ENCODE data around the gene TCERG1. TPM values are rescaled to one million over a fixed set of nuclear protein-coding genes. Genes with fewer than 3 reads are reported as not detected.

The TCERG1 gene
- total RNA-seq: 10 to 100 TPM; 40.5 to 70.1 (median 48.5) TPM
- 10 to 100 TPM; 23.6 to 39.5 TPM for polyA plus RNA-seq
- long read RNA-seq, donor 1, partial matches to known transcripts: 33 of 44 reads
- long read RNA-seq, donor 1, other reads (novel, unspliced or antisense): 7 of 44 reads
- long read RNA-seq, donor 2, partial matches to known transcripts: 29 of 36 reads
- long read RNA-seq, donor 2, other reads (novel, unspliced or antisense): 0 of 36 reads
- long read RNA-seq, donor 3, full-length matches to known transcripts: 13 of 28 reads
- long read RNA-seq, donor 3, partial matches to known transcripts: 4 of 28 reads
- long read RNA-seq, donor 3, other reads (novel, unspliced or antisense): 11 of 28 reads

DNA sequence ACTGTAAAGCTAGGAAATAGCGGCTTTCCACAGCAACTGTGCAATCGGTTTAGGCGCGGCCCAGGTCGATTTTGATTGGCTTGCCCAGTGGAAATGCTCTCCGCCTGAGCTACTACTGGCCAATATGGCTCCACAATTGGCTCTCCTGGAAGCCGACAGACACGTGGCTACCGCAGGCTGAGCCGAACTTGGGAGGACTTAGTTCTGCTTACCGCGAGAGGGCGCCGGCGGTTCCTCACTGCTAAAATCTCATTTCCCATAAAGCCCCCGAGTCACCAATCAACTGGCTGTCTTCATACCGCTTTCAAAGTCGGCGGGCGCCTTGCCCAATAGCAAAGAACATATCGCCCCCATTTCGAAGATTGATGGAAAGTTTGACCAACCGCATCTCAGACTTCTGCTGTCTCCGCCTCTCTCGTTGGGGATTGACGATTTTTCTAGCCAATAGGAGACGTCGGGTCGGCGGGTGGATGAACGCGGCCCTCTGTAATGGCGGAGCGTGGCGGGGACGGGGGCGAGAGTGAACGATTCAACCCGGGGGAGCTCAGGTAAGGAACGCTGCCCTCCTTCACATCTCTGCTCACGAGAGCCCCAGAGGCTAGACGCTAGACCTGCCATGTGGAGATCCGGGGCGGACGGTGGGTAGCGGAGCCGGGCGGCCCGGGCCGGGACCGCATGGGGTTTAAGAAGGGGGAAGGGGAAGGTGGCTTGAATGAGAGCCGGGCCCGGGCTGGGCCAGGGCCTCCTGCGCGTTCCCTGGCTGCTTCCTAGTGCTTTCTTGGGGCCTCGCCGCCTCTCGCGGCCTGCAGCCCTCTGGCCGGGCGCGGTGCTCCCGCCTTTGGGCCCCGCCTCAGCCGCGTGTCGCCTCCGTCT is at the start of gene TCERG1:
TCERG1 (plus strand) TSS at position 473 of the 873 bp plus-strand sequence; CDS start at position 490, 17 bp downstream.
- H3K27me3 ChIP-seq: no peaks in the 10 kb centered on the region
- H3K27ac ChIP-seq: peak within 1 kb of the TSS; percentile 64 to 71
- no peaks in the 10 kb centered on the region for H3K36me3 ChIP-seq
- peak; percentile 98 to 100 (median 99) for DNase-seq
- peaks cover 4% of the 10 kb centered on the region for H3K4me1 ChIP-seq (ENCODE audit: insufficient read depth)
- 0 to 1% (median 1%) methylated on average over 67 to 68 of the region's 68 CpGs for WGBS, 3 donors
- intact Hi-C loops (cut with DNase I): no loop called here
- no peak for TF ChIP-seq EP300 (IDR thresholded peaks at IDR 0.05)
- TF ChIP-seq, protein P1, sequence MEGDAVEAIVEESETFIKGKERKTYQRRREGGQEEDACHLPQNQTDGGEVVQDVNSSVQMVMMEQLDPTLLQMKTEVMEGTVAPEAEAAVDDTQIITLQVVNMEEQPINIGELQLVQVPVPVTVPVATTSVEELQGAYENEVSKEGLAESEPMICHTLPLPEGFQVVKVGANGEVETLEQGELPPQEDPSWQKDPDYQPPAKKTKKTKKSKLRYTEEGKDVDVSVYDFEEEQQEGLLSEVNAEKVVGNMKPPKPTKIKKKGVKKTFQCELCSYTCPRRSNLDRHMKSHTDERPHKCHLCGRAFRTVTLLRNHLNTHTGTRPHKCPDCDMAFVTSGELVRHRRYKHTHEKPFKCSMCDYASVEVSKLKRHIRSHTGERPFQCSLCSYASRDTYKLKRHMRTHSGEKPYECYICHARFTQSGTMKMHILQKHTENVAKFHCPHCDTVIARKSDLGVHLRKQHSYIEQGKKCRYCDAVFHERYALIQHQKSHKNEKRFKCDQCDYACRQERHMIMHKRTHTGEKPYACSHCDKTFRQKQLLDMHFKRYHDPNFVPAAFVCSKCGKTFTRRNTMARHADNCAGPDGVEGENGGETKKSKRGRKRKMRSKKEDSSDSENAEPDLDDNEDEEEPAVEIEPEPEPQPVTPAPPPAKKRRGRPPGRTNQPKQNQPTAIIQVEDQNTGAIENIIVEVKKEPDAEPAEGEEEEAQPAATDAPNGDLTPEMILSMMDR (IDR thresholded peaks at IDR 0.05): peak; percentile 76 to 92 (median 84)
- TF ChIP-seq POLR2A (IDR thresholded peaks at IDR 0.05): peak; percentile 34
- peak within 1 kb of the TSS; percentile 99 for H3K4me3 ChIP-seq
- no peaks in the 10 kb centered on the region for H3K9me3 ChIP-seq

DNA sequence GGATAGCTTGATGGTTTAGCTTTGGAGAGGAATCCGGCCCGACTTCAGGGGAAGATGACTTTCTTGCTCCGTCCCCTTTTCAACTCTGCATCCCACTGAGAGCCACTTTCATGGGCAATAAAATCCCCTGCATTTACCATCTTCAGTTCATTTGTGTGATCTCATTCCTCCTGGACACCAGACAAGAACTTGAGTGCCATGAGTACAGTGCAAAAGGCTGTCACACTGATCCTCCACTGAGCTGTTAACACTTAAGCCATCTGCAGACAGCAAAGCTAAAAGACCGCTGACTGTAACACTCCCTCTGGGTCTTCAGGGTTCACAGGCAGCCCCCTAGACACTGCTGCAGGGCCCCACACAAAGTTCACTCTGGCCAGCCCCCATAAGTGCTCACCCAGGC is 48.3 kb upstream of the TCERG1 start:
- Histone ChIP-seq H3K27me3 (no peaks in the 10 kb centered on the region), H3K36me3 (no peaks in the 10 kb centered on the region), H3K27ac (no peak overlapping the region), H3K4me1 (ENCODE audit: insufficient read depth) (no peaks in the 10 kb centered on the region), H3K4me3 (no peak overlapping the region), H3K9me3 (no peaks in the 10 kb centered on the region)
- DNase-seq: no peak
- intact Hi-C loops (cut with DNase I): no loop called here
- 90 to 94% (median 92%) methylated on average over 4 of the region's 4 CpGs for WGBS, 3 donors
- no peak for TF ChIP-seq POLR2A (IDR thresholded peaks at IDR 0.05)
- TF ChIP-seq, protein P1 (IDR thresholded peaks at IDR 0.05): no peak
- TF ChIP-seq EP300 (IDR thresholded peaks at IDR 0.05): no peak

DNA sequence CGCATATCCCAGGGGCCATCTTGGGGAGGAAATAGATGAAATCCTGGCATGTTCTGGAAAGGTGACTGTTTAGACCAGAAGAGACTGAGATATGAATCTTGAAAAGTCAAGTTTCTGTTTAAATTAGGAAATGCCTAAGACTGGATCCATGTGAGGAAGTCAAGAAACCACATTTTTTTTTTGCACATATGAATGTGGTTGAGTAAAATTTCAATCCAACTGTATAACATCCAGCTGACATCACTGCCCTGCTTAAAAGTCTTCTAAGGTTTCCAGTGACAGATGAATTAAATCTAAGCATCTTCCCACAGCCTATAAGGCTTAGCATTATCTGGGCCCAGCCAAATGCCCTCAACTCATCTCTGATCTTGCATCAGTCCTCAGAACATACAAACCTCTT is 47.7 kb upstream of the TCERG1 start:
- TF ChIP-seq, protein P1 (IDR thresholded peaks at IDR 0.05): no peak
- TF ChIP-seq POLR2A (IDR thresholded peaks at IDR 0.05): no peak
- H3K9me3 ChIP-seq: no peaks in the 10 kb centered on the region
- intact Hi-C loops (cut with DNase I): no loop called here
- DNase-seq: no peak
- H3K27me3 ChIP-seq: no peaks in the 10 kb centered on the region
- WGBS, 3 donors: 75 to 86% (median 82%) methylated on average over 1 of the region's 1 CpG
- no peaks in the 10 kb centered on the region for H3K36me3 ChIP-seq
- no peak overlapping the region for H3K4me3 ChIP-seq
- H3K4me1 ChIP-seq (ENCODE audit: insufficient read depth): no peaks in the 10 kb centered on the region
- no peak overlapping the region for H3K27ac ChIP-seq

DNA sequence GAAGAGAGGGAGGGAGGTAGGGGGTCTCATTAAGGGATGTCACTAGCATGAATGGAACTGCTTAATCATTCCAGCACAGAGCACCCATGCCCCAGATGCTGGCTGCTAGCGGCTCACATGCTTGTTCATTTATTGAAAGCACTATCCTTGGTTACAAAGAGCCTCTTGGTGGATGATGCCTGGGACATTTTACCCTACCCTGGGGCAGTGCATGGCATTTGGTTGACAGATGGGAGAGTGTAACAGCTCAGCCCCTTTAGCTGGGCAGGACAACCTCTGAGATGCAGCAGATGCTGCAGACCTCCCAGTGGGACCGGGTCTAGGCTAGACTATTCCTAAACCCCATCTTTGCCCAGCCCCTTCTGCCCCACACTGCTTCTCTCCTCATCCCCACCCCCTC is 46.9 kb upstream of the TCERG1 start:
- Histone ChIP-seq H3K27me3 (no peaks in the 10 kb centered on the region), H3K4me3 (no peak overlapping the region), H3K9me3 (no peaks in the 10 kb centered on the region), H3K27ac (no peak overlapping the region), H3K4me1 (ENCODE audit: insufficient read depth) (no peaks in the 10 kb centered on the region), H3K36me3 (no peaks in the 10 kb centered on the region)
- DNase-seq: no peak
- intact Hi-C loops (cut with DNase I): no loop called here
- WGBS, 3 donors: 76 to 82% (median 77%) methylated on average over 2 of the region's 2 CpGs
- TF ChIP-seq, protein P1 (IDR thresholded peaks at IDR 0.05): no peak
- TF ChIP-seq POLR2A (IDR thresholded peaks at IDR 0.05): no peak
- no peak for TF ChIP-seq EP300 (IDR thresholded peaks at IDR 0.05)

Data from ovary (tissue), 10 donors.